GM21737 (cell line): Measurements from ENCODE around the gene KDSR.
A peak's percentile ranks its signal among the peaks of the same experiment; 100 is the strongest.

ENCODE experiments used
- ATAC-seq: cut with Tn5 transposase; IDR thresholded peaks from one replicate; pipeline ENCODE4 v1.9.1; 2021; ENCODE audit warnings: mild to moderate bottlenecking, moderate library complexity; ENCODE audit not compliant: unreplicated experiment

KDSR gene

GRCh38 chr18:63367053-63367953 is at the start of gene KDSR:
Gene KDSR (minus strand): TSS chr18:63367206. CDS start chr18:63367118, 88 bp downstream.
- ATAC-seq, result peak; percentile 87

- no peak for ATAC-seq
Observed at GRCh38 chr18:63412953-63413352, 45.9 kb upstream of the KDSR start.

GRCh38 chr18:63410792-63411191 is 43.8 kb upstream of the KDSR start:
- ATAC-seq, result no peak

- ATAC-seq, result no peak
Observed at GRCh38 chr18:63409301-63409700, 42.3 kb upstream of the KDSR start.

- no peak for ATAC-seq
Observed at GRCh38 chr18:63407734-63408133, 40.7 kb upstream of the KDSR start.

GRCh38 chr18:63405986-63406385 is 39.0 kb upstream of the KDSR start:
- ATAC-seq, result no peak

GRCh38 chr18:63402246-63403162 is 35.5 kb upstream of the KDSR start:
- no peak for ATAC-seq

GRCh38 chr18:63399300-63399699 is 32.3 kb upstream of the KDSR start:
- no peak for ATAC-seq

- ATAC-seq, result no peak
Observed at GRCh38 chr18:63397349-63397748, 30.3 kb upstream of the KDSR start.

- ATAC-seq, result no peak
Observed at GRCh38 chr18:63395503-63395902, 28.5 kb upstream of the KDSR start.

- no peak for ATAC-seq
Observed at GRCh38 chr18:63394954-63395353, 27.9 kb upstream of the KDSR start.

GRCh38 chr18:63387861-63388260 is 20.9 kb upstream of the KDSR start:
- ATAC-seq, result no peak

- no peak for ATAC-seq
Observed at GRCh38 chr18:63382843-63383242, 15.8 kb upstream of the KDSR start.

- no peak for ATAC-seq
Observed at GRCh38 chr18:63379639-63379962, 12.6 kb upstream of the KDSR start.

GRCh38 chr18:63378919-63379638 is 12.1 kb upstream of the KDSR start:
- ATAC-seq, result no peak

GRCh38 chr18:63377275-63377980 is 10.4 kb upstream of the KDSR start:
- no peak for ATAC-seq

GRCh38 chr18:63376538-63376937 is 9.5 kb upstream of the KDSR start:
- ATAC-seq, result no peak

- no peak for ATAC-seq
Observed at GRCh38 chr18:63374540-63374939, 7.5 kb upstream of the KDSR start.

GRCh38 chr18:63373161-63373560 is 6.2 kb upstream of the KDSR start:
- ATAC-seq, result no peak

GRCh38 chr18:63368611-63369010 is 1.6 kb upstream of the KDSR start:
- ATAC-seq, result no peak
